HG02571 (cell line): Measurements from ENCODE around the gene ALDH4A1.
A peak's percentile ranks its signal among the peaks of the same experiment; 100 is the strongest.

Experiments
- ATAC-seq: cut with Tn5 transposase; IDR thresholded peaks from one replicate; pipeline ENCODE4 v1.9.1; 2021; ENCODE audit warnings: mild to moderate bottlenecking, moderate library complexity; ENCODE audit not compliant: unreplicated experiment

The ALDH4A1 gene

GRCh38 chr1:18922848-18923755 is 20.7 kb upstream of the ALDH4A1 start:
- ATAC-seq = no peak

- no peak for ATAC-seq
Measured at GRCh38 chr1:18922319-18922726, 20.0 kb upstream of the ALDH4A1 start.

- no peak for ATAC-seq
Measured at GRCh38 chr1:18921516-18922251, 19.3 kb upstream of the ALDH4A1 start.

GRCh38 chr1:18920931-18921330 is 18.6 kb upstream of the ALDH4A1 start:
- no peak for ATAC-seq

GRCh38 chr1:18919956-18920355 is 17.6 kb upstream of the ALDH4A1 start:
- no peak for ATAC-seq

GRCh38 chr1:18919197-18919905 is 17.0 kb upstream of the ALDH4A1 start:
- ATAC-seq = no peak

GRCh38 chr1:18918417-18918816 is 16.1 kb upstream of the ALDH4A1 start:
- no peak for ATAC-seq

- ATAC-seq = no peak
Measured at GRCh38 chr1:18917071-18917799, 14.9 kb upstream of the ALDH4A1 start.

- no peak for ATAC-seq
Measured at GRCh38 chr1:18915341-18915740, 13.0 kb upstream of the ALDH4A1 start.

GRCh38 chr1:18913065-18913835 is 10.9 kb upstream of the ALDH4A1 start:
- ATAC-seq = no peak

GRCh38 chr1:18912550-18912949 is 10.2 kb upstream of the ALDH4A1 start:
- ATAC-seq = no peak

- no peak for ATAC-seq
Measured at GRCh38 chr1:18908911-18909771, 6.8 kb upstream of the ALDH4A1 start.

- no peak for ATAC-seq
Measured at GRCh38 chr1:18907917-18908845, 5.8 kb upstream of the ALDH4A1 start.

- no peak for ATAC-seq
Measured at GRCh38 chr1:18907021-18907916, 4.9 kb upstream of the ALDH4A1 start.

- ATAC-seq = no peak
Measured at GRCh38 chr1:18903291-18903756, 969 bp upstream of the ALDH4A1 start.

- ATAC-seq = peak; percentile 14
Measured at GRCh38 chr1:18901952-18902522, 318 bp downstream of the ALDH4A1 start.
